Myocyte (in vitro differentiated cells): ENCODE measurements around the gene CACNG3. TPM values are rescaled to one million over a fixed set of nuclear protein-coding genes. Genes with fewer than 3 reads are reported as not detected.
A peak's percentile ranks its signal among the peaks of the same experiment; 100 is the strongest.
"Not testable (repeated sequence)": the region's sequence is repeated elsewhere in the genome, so short reads cannot be mapped to it uniquely, and the experiment has no call there.

ENCODE experiments used
- DNase-seq: peaks from one replicate; pipeline ENCODE4 v3.0.0-alpha.2; 2012; ENCODE audit warnings: low read depth
- polyA plus RNA-seq: library from polyadenylated mRNA; unstranded; fragments of >200 nt; gene quantifications from one replicate; pipeline ENCODE4 v1.2.1, GENCODE V29; 2012; ENCODE audit warnings: missing spikeins
- total RNA-seq: library from RNA; depleted of rRNA; stranded (reverse); fragments of >200 nt; gene quantifications from 2 replicates; pipeline ENCODE4 v1.2.3, GENCODE V29; 2014

The CACNG3 gene
- not detected in 2 replicates for total RNA-seq
- polyA plus RNA-seq: not detected

DNA sequence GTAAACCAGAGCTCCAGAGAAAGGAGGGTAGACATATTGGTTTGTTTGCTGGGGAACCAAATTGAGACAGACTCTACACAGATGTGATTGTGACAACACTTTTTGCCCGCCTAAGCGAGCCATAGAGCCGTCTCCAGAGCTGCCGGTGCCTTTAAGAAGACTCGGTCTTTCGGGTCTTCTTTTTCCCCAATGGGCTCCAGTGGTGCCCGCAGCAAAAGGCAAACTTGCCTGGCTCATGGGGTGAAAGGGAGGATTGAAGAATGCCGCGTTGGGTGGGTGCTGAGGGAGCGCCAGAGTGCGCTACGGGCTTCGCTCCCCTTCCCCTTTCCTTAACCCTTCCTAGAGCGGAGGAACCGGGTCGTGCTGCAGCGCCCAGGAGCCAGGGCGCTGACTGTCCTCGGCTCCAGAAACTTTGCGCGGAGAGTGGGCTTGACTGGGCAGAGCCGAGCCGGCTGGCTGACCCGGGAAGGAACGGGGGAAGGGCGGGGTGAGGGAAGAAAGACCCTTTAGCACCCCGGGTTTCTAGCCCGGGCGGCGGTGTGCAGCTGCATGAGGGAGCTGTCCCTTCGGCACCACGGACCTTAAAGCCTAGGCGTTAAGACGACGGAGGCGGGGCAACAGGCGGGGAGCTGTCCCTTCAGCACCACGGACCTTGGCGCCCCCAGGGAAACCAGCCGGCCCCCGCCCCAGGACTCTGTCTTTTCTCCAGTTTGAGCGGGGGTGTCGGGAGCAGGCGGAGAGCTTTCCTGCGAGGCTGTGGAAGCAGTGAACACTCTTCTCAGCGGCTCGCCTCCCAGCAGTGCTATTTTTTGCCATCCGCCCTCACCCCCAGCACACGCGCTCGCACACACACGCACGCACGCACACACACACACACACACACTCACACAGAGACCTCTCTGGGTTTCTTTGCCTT is at the start of gene CACNG3:
Gene CACNG3 (plus strand): TSS at position 880 of the 916 bp plus-strand sequence. CDS start 420 bp downstream, outside the sequence.
- DNase-seq: peak; percentile 3

- no peak for DNase-seq
These were observed 49.2 kb upstream of the CACNG3 start for GRCh38 chr16:24206926-24207325.

GRCh38 chr16:24208710-24209109 is 47.4 kb upstream of the CACNG3 start:
- DNase-seq: no peak

GRCh38 chr16:24214992-24215391 is 41.1 kb upstream of the CACNG3 start:
- no peak for DNase-seq

DNA sequence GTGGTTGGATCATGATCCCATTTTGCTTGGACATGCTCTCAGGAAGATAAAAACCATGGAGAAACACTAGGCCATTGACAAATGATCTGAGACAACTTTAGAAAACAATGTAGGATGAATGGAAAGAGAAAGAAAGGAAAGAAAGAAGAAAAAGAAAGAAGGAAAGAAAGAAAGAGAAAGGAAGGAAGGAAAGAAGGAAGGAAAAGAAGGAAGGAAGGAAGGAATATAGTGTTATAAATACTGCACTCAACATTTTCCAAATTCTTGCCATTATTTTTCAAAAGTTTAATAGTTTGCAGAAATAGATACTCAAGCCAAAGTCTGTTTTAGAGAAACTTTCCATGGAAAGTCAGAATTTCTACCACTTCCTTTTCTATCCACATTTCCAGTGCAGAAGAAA is 39.2 kb upstream of the CACNG3 start:
- DNase-seq: no peak

DNA sequence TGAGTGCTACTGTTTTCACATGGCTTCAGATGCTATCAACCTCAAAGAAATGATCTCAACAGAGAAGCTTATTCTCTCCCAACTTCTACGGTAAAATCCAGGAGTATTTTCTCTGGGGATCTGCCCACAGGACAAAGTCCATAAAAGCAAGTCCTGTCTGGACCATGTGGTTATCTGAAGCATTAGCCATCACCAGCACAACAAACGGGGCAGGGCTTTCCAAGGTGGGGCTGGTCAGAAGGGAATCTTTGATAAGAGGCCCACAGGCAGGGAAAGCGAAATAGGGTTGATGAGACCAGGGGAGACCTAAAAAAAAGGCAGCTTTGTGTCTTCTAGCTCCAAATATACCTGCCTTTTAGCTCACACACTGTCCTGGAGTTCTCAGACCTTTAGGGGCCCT is 38.7 kb upstream of the CACNG3 start:
- no peak for DNase-seq

DNA sequence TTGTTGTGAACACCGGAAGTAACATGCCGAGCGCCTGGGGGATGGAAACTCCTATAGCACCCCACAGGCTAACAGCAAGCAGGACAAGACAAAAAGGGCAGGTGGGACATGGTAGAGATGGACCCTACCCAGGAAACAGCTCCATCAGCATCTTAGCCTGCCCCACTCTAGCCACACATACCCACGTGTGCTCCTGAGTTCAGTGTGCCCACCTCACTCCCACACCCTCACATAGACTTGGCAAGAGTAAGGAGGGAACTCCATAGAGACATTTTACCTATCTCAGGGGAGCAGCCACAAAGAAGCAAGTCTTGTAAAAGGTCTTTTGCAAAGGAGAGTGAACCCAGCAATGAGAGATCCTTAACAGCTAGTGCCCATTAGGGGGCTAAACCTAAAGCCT is 37.8 kb upstream of the CACNG3 start:
- DNase-seq: no peak

- no peak for DNase-seq
These were observed 34.9 kb upstream of the CACNG3 start for GRCh38 chr16:24221219-24221618.

GRCh38 chr16:24228514-24228913 is 27.6 kb upstream of the CACNG3 start:
- DNase-seq: no peak

GRCh38 chr16:24232936-24233335 is 23.2 kb upstream of the CACNG3 start:
- no peak for DNase-seq

DNA sequence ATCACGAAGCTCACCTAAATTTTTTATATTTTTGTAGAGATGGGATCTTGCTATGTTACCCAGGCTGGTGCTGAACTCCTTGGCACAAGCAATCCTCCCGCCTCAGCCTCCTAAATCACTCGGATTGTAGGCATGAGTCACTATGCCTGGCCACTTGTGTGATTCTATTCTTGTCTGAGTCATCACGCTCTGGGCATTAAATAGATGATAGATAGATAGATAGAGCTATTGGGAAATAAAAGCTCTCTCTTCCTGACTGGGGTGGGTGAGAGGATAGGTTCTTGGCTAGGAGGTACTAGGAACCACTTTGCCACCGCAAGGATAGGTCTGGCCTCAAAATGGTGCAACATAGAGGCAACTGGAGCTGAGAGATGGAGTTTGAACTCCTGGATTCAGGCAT is 21.4 kb upstream of the CACNG3 start:
- DNase-seq: no peak

GRCh38 chr16:24235806-24236205 is 20.3 kb upstream of the CACNG3 start:
- DNase-seq: no peak

- DNase-seq: not testable (repeated sequence)
These were observed 17.3 kb upstream of the CACNG3 start for GRCh38 chr16:24238846-24239245.

DNA sequence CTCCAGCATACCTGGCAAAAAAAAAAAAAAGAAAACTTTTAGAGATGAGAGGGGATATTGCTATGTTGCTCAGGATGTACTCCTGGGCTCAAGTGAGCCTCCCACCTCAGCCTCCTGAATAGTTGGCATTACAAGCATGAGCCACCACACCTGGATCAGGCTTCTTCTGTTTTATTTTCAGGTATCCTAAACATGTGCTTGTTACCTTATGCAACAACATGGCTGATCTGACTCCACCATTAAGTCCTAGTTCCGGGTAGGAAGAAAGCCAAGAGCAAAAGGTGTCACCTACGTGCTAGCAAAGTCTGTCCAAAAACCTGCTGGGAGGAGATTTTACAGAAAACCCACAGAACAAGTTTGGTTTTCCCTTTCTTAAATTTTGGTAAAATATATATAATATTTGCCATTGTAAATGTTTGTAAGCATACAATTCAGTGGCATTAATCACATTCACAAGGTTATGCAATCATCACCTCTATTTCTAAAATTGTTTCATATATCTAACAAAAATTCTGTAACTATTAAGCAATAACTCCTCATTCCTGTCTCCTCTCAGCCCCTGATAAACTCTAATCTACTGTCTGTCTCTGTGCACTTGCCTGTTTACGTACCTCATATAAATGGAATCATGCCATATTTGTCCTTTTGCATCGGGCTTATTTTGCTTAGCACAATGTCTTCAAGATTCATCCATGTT is 9.1 kb upstream of the CACNG3 start:
- DNase-seq: no peak

- peak; percentile 4 for DNase-seq
These were observed 2.9 kb upstream of the CACNG3 start for GRCh38 chr16:24253192-24253591.

DNA sequence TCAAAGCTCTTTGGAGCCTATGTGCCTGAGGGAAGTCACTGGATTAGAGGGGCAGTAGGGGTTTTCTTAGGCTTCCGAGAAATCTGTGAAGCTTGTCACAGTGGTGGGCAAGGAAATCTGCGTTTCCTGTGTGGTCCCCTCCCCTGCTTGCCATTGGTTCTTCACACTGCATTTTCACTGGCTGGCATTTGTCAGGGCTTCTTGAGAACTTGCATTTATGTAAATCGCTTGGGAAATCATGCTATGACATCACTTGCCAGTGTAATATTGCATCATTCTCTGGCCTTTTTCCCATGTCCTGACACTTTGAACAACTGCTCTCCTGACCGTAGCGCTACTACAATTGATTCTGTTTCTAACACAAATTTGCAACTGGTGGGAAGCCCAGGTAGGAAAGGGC is 1.8 kb downstream of the CACNG3 start:
- no peak for DNase-seq

GRCh38 chr16:24258791-24259190 is 2.7 kb downstream of the CACNG3 start:
- no peak for DNase-seq

DNA sequence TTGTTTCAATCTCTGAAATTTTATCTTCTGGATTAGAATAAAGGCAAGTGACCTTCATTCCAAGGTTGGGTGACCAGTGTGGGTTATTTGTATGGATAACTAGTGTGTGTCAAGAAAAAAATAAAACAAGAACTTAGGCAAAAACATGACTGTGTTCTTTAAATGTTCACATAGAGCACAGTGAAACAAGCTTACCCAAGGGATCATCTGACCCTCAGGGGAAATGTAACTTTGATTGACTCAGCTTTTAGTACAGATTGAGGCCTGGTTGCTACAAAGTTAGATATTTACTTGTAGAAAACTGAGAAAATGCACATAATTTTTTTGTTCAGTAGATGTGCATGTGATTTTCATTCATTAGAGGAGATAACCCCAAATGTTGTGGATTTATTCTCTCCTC is 6.7 kb downstream of the CACNG3 start:
- DNase-seq: no peak

- DNase-seq: no peak
These were observed 14.7 kb downstream of the CACNG3 start for GRCh38 chr16:24270721-24271442.

DNA sequence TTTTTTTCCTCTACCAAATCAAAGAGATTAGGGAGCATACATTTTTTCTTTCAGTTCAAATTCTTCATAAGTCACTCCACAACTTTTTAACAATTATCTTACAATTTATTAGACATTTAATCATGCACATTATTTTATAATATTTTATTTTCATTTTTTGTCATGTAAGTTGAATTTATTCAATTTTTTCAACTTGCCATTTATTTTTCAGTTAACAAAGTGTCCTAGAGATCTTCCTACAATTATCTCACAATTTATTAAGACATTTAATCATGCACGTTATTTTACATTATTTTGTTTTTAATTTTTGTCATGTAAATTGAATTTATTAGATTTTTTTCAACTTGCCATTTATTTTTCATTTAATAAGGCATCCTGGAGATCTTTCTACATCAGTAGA is 16.2 kb downstream of the CACNG3 start:
- DNase-seq: no peak

- peak; percentile 2 for DNase-seq
These were observed 17.5 kb downstream of the CACNG3 start for GRCh38 chr16:24273508-24274182.
